Smooth muscle cell of the umbilical artery (primary cell): ENCODE data around the gene ATP13A3. TPM values are rescaled to one million over a fixed set of nuclear protein-coding genes. Genes with fewer than 3 reads are reported as not detected.

Source experiments
- total RNA-seq: library from RNA; depleted of rRNA; stranded (reverse); fragments of >200 nt; gene quantifications from 2 replicates; pipeline ENCODE4 v1.2.3, GENCODE V29; 2014

Gene ATP13A3
- total RNA-seq, result 813 and 968 TPM in 2 replicates

GRCh38 chr3:194486540-194487288 is at the start of gene ATP13A3:
ATP13A3 (minus strand) TSS chr3:194487002; CDS start chr3:194462190, 24,812 bp downstream.

DNA sequence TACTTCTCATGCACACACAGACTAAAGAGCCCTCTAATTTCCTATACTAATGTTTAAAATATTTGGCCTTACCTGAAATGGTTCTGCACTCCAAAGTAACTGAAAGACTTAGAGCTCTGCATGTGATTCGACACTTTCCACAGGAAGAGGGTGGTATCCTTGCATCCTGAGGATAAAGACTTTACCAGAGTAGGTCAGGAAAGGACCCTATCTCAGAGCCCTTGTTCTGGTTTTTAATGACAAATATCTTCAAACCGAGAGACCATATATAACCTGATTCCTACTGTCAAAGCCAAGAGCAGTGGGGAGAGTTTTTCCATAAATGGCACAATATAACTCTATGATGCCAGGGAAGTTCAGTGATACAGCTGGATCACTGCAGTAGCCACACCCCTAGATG is 87.6 kb downstream of the ATP13A3 start, which contains the start of gene GP5:
Gene GP5 (minus strand): TSS at position 101 of the 400 bp plus-strand sequence. CDS start 984 bp downstream, outside the sequence.

DNA sequence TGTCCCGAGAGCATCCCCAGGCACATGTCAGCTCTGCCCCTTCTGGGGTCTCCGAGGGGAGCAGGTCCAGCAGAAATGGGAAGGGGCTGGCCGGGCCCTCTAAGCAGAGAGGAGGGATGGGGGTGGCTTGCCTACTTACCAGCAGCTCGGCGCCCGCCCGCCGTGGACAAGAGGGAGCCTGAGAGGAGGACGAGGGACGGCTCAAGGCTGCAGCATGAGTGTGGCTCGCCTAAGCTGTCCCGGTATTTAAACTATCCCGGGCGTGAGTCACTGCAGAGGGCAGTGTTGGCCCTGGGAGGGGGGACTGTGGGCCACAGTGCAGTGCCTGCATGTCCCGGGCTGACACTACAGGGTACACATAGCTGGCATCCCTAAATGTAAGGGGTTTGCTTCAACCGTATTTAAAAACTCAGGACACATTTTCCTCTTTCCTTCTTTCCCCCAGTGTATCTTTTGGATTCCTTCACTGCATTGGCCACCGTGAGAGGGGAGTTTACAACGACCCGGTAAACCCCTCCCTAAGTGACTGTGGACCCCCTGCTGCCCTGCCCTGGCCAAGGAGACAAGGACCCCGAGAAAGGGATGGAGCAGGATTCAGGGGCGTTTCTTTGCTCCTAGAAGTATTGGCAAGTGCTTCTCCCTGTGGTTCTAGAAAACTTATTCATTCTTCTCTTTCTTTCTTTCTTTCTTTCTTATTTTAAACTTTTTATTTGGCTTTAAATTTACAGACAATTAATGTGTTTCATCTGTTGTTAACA is 117.1 kb downstream of the ATP13A3 start, which contains the start of gene LRRC15:
Gene LRRC15 (minus strand): TSS at position 222 of the 758 bp plus-strand sequence. CDS start 8,700 bp downstream, outside the sequence.

Other genes starting within 250 kb of the ATP13A3 start
- not detected in 2 replicates for gene CPN2, start 135.7 kb downstream of the ATP13A3 start, total RNA-seq
- 2.2 and 2.4 TPM in 2 replicates for gene LRRC15, start 117.3 kb downstream of the ATP13A3 start, total RNA-seq
- 0.14 and 0.59 TPM in 2 replicates for gene GP5, start 87.7 kb downstream of the ATP13A3 start, total RNA-seq
- 17.2 and 27.5 TPM in 2 replicates for gene TMEM44, start 146.4 kb upstream of the ATP13A3 start, total RNA-seq
- gene LSG1, start 185.2 kb upstream of the ATP13A3 start, total RNA-seq, result 29.4 and 47.3 TPM in 2 replicates
- gene FAM43A, start 198.9 kb upstream of the ATP13A3 start, total RNA-seq, result 35.3 and 47.0 TPM in 2 replicates